Sigmoid colon (tissue), 7 donors: ENCODE data around the gene WBP1L. TPM values are rescaled to one million over a fixed set of nuclear protein-coding genes. Genes with fewer than 3 reads are reported as not detected.

ENCODE experiments used
- DNase-seq: peaks from one replicate; pipeline ENCODE4 v3.0.0-alpha.2; 2019
- H3K27ac ChIP-seq, 4 donors: fragments of 200-600 bp; sonication (generic); one replicate each; pipeline ENCODE4 v1.5.1; 2016 to 2019; ENCODE audit warnings: mild to moderate bottlenecking in 1 of 4
- H3K27me3 ChIP-seq, 3 donors: fragments of 200-600 bp; sonication (generic); one replicate each; pipeline ENCODE4 v1.5.1; 2019; ENCODE audit warnings: mild to moderate bottlenecking in 1 of 3
- H3K36me3 ChIP-seq, 4 donors: fragments of 200-600 bp; sonication (generic); one replicate each; pipeline ENCODE4 v1.5.1; 2016 to 2019
- H3K4me1 ChIP-seq, 4 donors: fragments of 200-600 bp; sonication (generic); one replicate each; pipeline ENCODE4 v1.5.1; 2017 to 2019
- H3K4me3 ChIP-seq, 4 donors: fragments of 200-600 bp; sonication (generic); one replicate each; pipeline ENCODE4 v1.5.1; 2017 to 2019; ENCODE audit warnings: mild to moderate bottlenecking in 2 of 4, moderate library complexity in 1 of 4
- H3K9me3 ChIP-seq, 4 donors: fragments of 200-600 bp in 3 of 4; sonication (generic) in 3 of 4; one replicate each; pipeline versions ENCODE4 v1.5.1 to v1.6.1; 2013 to 2019
- CTCF ChIP-seq, 4 experiments: fragments of 450-650 bp in 3 of 4; fragments of 200-600 bp in 1 of 4; IDR thresholded peaks; one replicate each; pipeline ENCODE4 v1.5.1; 2016 to 2019; ENCODE audit warnings: antibody characterized with exemption in 4 of 4, mild to moderate bottlenecking in 3 of 4, moderate library complexity in 2 of 4
- EP300 ChIP-seq, 4 donors: sonication (generic); formaldehyde crosslinking; IDR thresholded peaks; one replicate each; pipeline ENCODE4 v1.6.1; 2017; ENCODE audit warnings: antibody characterized with exemption in 4 of 4
- POLR2A ChIP-seq, 2 donors: fragments of 450-650 bp; IDR thresholded peaks; one replicate each; pipeline ENCODE4 v1.6.1; 2016; ENCODE audit warnings: antibody characterized with exemption in 2 of 2, mild to moderate bottlenecking in 2 of 2, moderate library complexity in 2 of 2
- POLR2AphosphoS5 ChIP-seq, 4 donors: sonication (generic); formaldehyde crosslinking; IDR thresholded peaks; one replicate each; pipeline ENCODE4 v1.6.1; 2017; ENCODE audit warnings: antibody characterized with exemption in 4 of 4
- WGBS, 2 donors: extraction: QIAGEN DNeasy Blood & Tissue Kit; methylation state at CpG; one replicate each; pipeline ENCODE4 v1.1.7; 2013; 5-methylcytosine and 5-hydroxymethylcytosine counted together
- intact Hi-C: fragments of 100-400 bp; cut with DNase I; formaldehyde crosslinking; loops from one replicate; pipeline ENCODE4 v1.15.1; 2023
- polyA plus RNA-seq, 3 donors: library from polyadenylated mRNA; stranded (reverse); fragments of 200-250 nt; gene quantifications; one replicate each; pipeline ENCODE4 v1.2.3, GENCODE V29; 2013
- total RNA-seq, 4 donors: library from RNA; depleted of rRNA; stranded (reverse); fragments of >200 nt; gene quantifications; one replicate each; pipeline ENCODE4 v1.1.0, GENCODE V29; 2016
- donor health status: healthy with polysubstance abuse.
- donor health status: Bipolar disorder and iron deficiency.
- donor health status: healthy.

The WBP1L gene
- total and polyA plus RNA-seq, 7 donors: 22.9 to 148 (median 83.8) TPM

GRCh38 chr10:102832248-102832647 lies 88.5 kb downstream of the WBP1L start:
- intact Hi-C loops: loop anchor here (10.0 kb wide), 1 partner anchor 413 kb away; the partner anchor contains the start of gene RPEL1
- no peak for TF ChIP-seq CTCF (IDR thresholded peaks at IDR 0.05)
- TF ChIP-seq POLR2AphosphoS5 (IDR thresholded peaks at IDR 0.05): no peak
- no peak for TF ChIP-seq POLR2A (IDR thresholded peaks at IDR 0.05)
- no peak for TF ChIP-seq EP300 (IDR thresholded peaks at IDR 0.05)
- no peaks in the 10 kb centered on the region for H3K9me3 ChIP-seq
- H3K4me1 ChIP-seq: peaks cover 0 to 8% (median 3%) of the 10 kb centered on the region in 4 donors
- no peak overlapping the region for H3K4me3 ChIP-seq
- no peaks in the 10 kb centered on the region for H3K36me3 ChIP-seq
- H3K27ac ChIP-seq: no peak overlapping the region
- no peaks in the 10 kb centered on the region for H3K27me3 ChIP-seq
- 85 to 90% methylated on average over 14 of the region's 14 CpGs for WGBS, 2 donors
- DNase-seq: no peak

GRCh38 chr10:102832987-102833386 lies 89.2 kb downstream of the WBP1L start:
- DNase-seq: no peak
- TF ChIP-seq EP300 (IDR thresholded peaks at IDR 0.05): no peak
- Histone ChIP-seq H3K27ac (no peak overlapping the region), H3K4me3 (no peak overlapping the region), H3K36me3 (no peaks in the 10 kb centered on the region), H3K27me3 (no peaks in the 10 kb centered on the region), H3K9me3 (no peaks in the 10 kb centered on the region), H3K4me1 (peaks cover 0 to 8% (median 3%) of the 10 kb centered on the region in 4 donors)
- WGBS, 2 donors: 93 to 97% methylated on average over 4 of the region's 4 CpGs
- intact Hi-C loops: loop anchor here (10.0 kb wide), 1 partner anchor 412 kb away; the partner anchor contains the start of gene RPEL1

- Histone ChIP-seq H3K4me1 (peaks cover 0 to 8% (median 3%) of the 10 kb centered on the region in 4 donors), H3K36me3 (no peaks in the 10 kb centered on the region), H3K27ac (no peak overlapping the region), H3K27me3 (no peaks in the 10 kb centered on the region), H3K9me3 (no peaks in the 10 kb centered on the region), H3K4me3 (no peak overlapping the region)
- TF ChIP-seq POLR2A (IDR thresholded peaks at IDR 0.05) (no peak), CTCF (IDR thresholded peaks at IDR 0.05) (no peak), EP300 (IDR thresholded peaks at IDR 0.05) (no peak), POLR2AphosphoS5 (IDR thresholded peaks at IDR 0.05) (no peak)
- intact Hi-C loops: loop anchor here (10.0 kb wide), 1 partner anchor 411 kb away; the partner anchor contains the start of gene RPEL1
- DNase-seq: no peak
- 19 to 57% methylated on average over 9 of the region's 9 CpGs for WGBS, 2 donors
Observed at GRCh38 chr10:102834143-102834542, 90.4 kb downstream of the WBP1L start.

GRCh38 chr10:102835007-102835482 lies 91.3 kb downstream of the WBP1L start:
- intact Hi-C loops: loop anchor here (5.0 to 10.0 kb wide), 3 partner anchors 67 to 410 kb away; partner anchors contain the start of gene RPEL1
- no peaks in the 10 kb centered on the region for H3K27me3 ChIP-seq

More at GRCh38 chr10:102835007-102835482, 91.3 kb downstream of the WBP1L start:
- Histone ChIP-seq H3K36me3 (no peaks in the 10 kb centered on the region), H3K4me1 (peaks cover 0 to 8% (median 3%) of the 10 kb centered on the region in 4 donors), H3K9me3 (no peaks in the 10 kb centered on the region), H3K27ac (no peak overlapping the region), H3K4me3 (no peak overlapping the region)
- peak; percentile 89 for DNase-seq
- WGBS, 2 donors: 68 to 71% methylated on average over 11 of the region's 11 CpGs
- no peak for TF ChIP-seq POLR2AphosphoS5 (IDR thresholded peaks at IDR 0.05)
- peak; percentile 66 to 89 (median 84) for TF ChIP-seq CTCF (IDR thresholded peaks at IDR 0.05)
